SK-N-SH (cell line): Measurements from ENCODE around the gene CHST13. TPM values are rescaled to one million over a fixed set of nuclear protein-coding genes. Genes with fewer than 3 reads are reported as not detected.

Source experiments
- CTCF ChIA-PET: fragments of 300-600, 350-600 bp; formaldehyde crosslinking; extraction: SDS; loops from one replicate; lab custom pipeline; 2021; lab: Yijun Ruan, JAX
- POLR2A ChIA-PET: fragments of 350-600 bp; sonication (Branson Sonifier 250); formaldehyde crosslinking; extraction: SDS; loops from one replicate; lab custom pipeline; 2020; ENCODE audit warnings: antibody characterized with exemption, inconsistent platforms; lab: Yijun Ruan, JAX
- DNase-seq: peaks from one replicate; pipeline ENCODE4 v3.0.0; 2012
- H2AFZ ChIP-seq: fragments of 200-600 bp; sonication (generic); 2 replicates; pipeline ENCODE4 v1.8.1; 2016; ENCODE audit warnings: antibody characterized with exemption, mild to moderate bottlenecking, low read depth
- H3F3A ChIP-seq: fragments of 200-600 bp; sonication (generic); replicated peaks from 2 replicates; pipeline ENCODE3; 2016; ENCODE audit warnings: antibody characterized with exemption, mild to moderate bottlenecking; ENCODE audit not compliant: insufficient read depth
- H3K27ac ChIP-seq, 2 experiments: fragments of 200-500 bp in 1 of 2; fragments of 200-600 bp in 1 of 2; sonication (Bioruptor generic) in 1 of 2; sonication (generic), shearing (Covaris generic) in 1 of 2; 2 replicates each; pipeline versions ENCODE4 v1.5.1 to v1.6.1; 2014 to 2016; ENCODE audit warnings: low read depth in 2 of 2, inconsistent platforms in 1 of 2, low read length in 1 of 2, mild to moderate bottlenecking in 1 of 2, mixed read lengths in 1 of 2
- H3K27me3 ChIP-seq: fragments of 200-600 bp; sonication (generic), shearing (Covaris generic); 2 replicates; pipeline ENCODE4 v1.6.1; 2016; ENCODE audit warnings: mixed run types; ENCODE audit not compliant: insufficient read depth
- H3K36me3 ChIP-seq, 2 experiments: fragments of 200-500 bp in 1 of 2; fragments of 200-600 bp in 1 of 2; sonication (Bioruptor generic) in 1 of 2; sonication (generic) in 1 of 2; replicated peaks in 1 of 2; 2 replicates each; pipeline versions ENCODE3 to v1.5.1; 2014 to 2016; ENCODE audit warnings: low read length in 1 of 2, mild to moderate bottlenecking in 1 of 2; ENCODE audit not compliant: insufficient read depth in 2 of 2, control insufficient read depth in 1 of 2
- H3K4me1 ChIP-seq, 2 experiments: fragments of 200-500 bp in 1 of 2; fragments of 200-600 bp in 1 of 2; sonication (Bioruptor generic) in 1 of 2; sonication (generic), shearing (Covaris generic) in 1 of 2; 2 replicates each; pipeline versions ENCODE4 v1.5.1 to v1.6.1; 2014 to 2016; ENCODE audit warnings: low read depth in 1 of 2, low read length in 1 of 2, mixed run types in 1 of 2; ENCODE audit not compliant: insufficient read depth in 2 of 2, control insufficient read depth in 1 of 2
- H3K4me2 ChIP-seq: fragments of 200-600 bp; sonication (generic), shearing (Covaris generic); 2 replicates; pipeline ENCODE4 v1.6.1; 2017; ENCODE audit warnings: mixed run types
- H3K4me3 ChIP-seq, 2 experiments: fragments of 200-500 bp in 1 of 2; fragments of 200-600 bp in 1 of 2; sonication (Bioruptor generic) in 1 of 2; sonication (generic), shearing (Covaris generic) in 1 of 2; 2 replicates each; pipeline versions ENCODE4 v1.5.1 to v1.8.1; 2014 to 2016; ENCODE audit warnings: low read depth in 2 of 2, inconsistent platforms in 1 of 2, low read length in 1 of 2, mild to moderate bottlenecking in 1 of 2, mixed read lengths in 1 of 2, moderate library complexity in 1 of 2
- H3K79me2 ChIP-seq: fragments of 200-600 bp; sonication (generic); 2 replicates; pipeline ENCODE4 v1.8.1; 2017; ENCODE audit warnings: mild to moderate bottlenecking; ENCODE audit not compliant: insufficient read depth
- H3K9ac ChIP-seq: fragments of 200-600 bp; sonication (generic); 2 replicates; pipeline ENCODE4 v1.6.1; 2017; ENCODE audit warnings: mixed run types
- H3K9me2 ChIP-seq: fragments of 200-600 bp; sonication (generic); 2 replicates; pipeline ENCODE4 v1.6.1; 2017; ENCODE audit warnings: mixed run types
- H3K9me3 ChIP-seq: fragments of 200-600 bp; sonication (generic); 2 replicates; pipeline ENCODE4 v1.6.1; 2017; ENCODE audit warnings: mixed run types, mild to moderate bottlenecking, moderate library complexity
- H4K20me1 ChIP-seq: fragments of 200-600 bp; sonication (generic); 2 replicates; pipeline ENCODE4 v1.6.1; 2017; ENCODE audit warnings: mild to moderate bottlenecking, mixed run types; ENCODE audit not compliant: insufficient read depth
- CHD2 ChIP-seq: fragments of 150-350 bp; IDR thresholded peaks from 2 replicates; pipeline ENCODE4 v1.6.1; 2018; ENCODE audit warnings: low read length; ENCODE audit not compliant: partially characterized antibody
- FOXJ3 ChIP-seq: sonication (generic); formaldehyde crosslinking; IDR thresholded peaks from 2 replicates; pipeline ENCODE4 v1.5.1; 2020; ENCODE audit warnings: mild to moderate bottlenecking, missing genetic modification reagents
- GABPA ChIP-seq: IDR thresholded peaks from 2 replicates; pipeline ENCODE4 v1.4.0; 2012; ENCODE audit warnings: low read depth, mild to moderate bottlenecking
- JUND ChIP-seq: IDR thresholded peaks from 2 replicates; pipeline ENCODE4 v1.4.0; 2012
- MEF2A ChIP-seq: IDR thresholded peaks from 2 replicates; pipeline ENCODE4 v1.4.0; 2012; ENCODE audit warnings: low read depth, borderline replicate concordance
- NFIC ChIP-seq: IDR thresholded peaks from 2 replicates; pipeline ENCODE4 v1.4.0; 2012; ENCODE audit warnings: borderline replicate concordance
- SIN3A ChIP-seq: IDR thresholded peaks from 2 replicates; pipeline ENCODE4 v1.6.1; 2012; ENCODE audit warnings: low read depth, mild to moderate bottlenecking, low read length, moderate library complexity, borderline replicate concordance
- SMC3 ChIP-seq: IDR thresholded peaks from 2 replicates; pipeline ENCODE4 v1.6.1; 2012; ENCODE audit warnings: low read depth, low read length, improper control_type of control experiment
- TCF12 ChIP-seq: IDR thresholded peaks from 2 replicates; pipeline ENCODE4 v1.4.0; 2012
- TEAD4 ChIP-seq: IDR thresholded peaks from 2 replicates; pipeline ENCODE4 v1.4.0; 2012; ENCODE audit warnings: mild to moderate bottlenecking, borderline replicate concordance; ENCODE audit not compliant: insufficient read depth
- WGBS: methylation state at CpG from one replicate; pipeline ENCODE4 v1.1.6; 2017; ENCODE audit warnings: low lambda C conversion rate; 5-methylcytosine and 5-hydroxymethylcytosine counted together
- polyA plus RNA-seq, 3 experiments: library from polyadenylated mRNA; depleted of rRNA; stranded (reverse); fragments of >200 nt; gene quantifications; 2 replicates each; pipeline ENCODE4 v1.2.3, GENCODE V29; 2012
- TF ChIP-seq, protein P1 (sequence below): IDR thresholded peaks from 2 replicates; pipeline ENCODE4 v1.6.1; 2012; ENCODE audit warnings: mild to moderate bottlenecking, low read depth, low read length, moderate library complexity
- TF ChIP-seq, protein P2 (sequence below): IDR thresholded peaks from 2 replicates; pipeline ENCODE4 v1.4.0; 2012; ENCODE audit warnings: low read depth
- TF ChIP-seq, protein P3 (sequence below): IDR thresholded peaks from 2 replicates; pipeline ENCODE4 v1.4.0; 2012; ENCODE audit warnings: low read depth, borderline replicate concordance
- TF ChIP-seq, protein P4 (sequence below): fragments of 150-350 bp; IDR thresholded peaks from 2 replicates; pipeline ENCODE4 v1.6.1; 2016; ENCODE audit warnings: mild to moderate bottlenecking, low read depth, low read length

The CHST13 gene
- polyA plus RNA-seq, 1 of the 3 experiments (the other 2 are of a cell fraction), result 0.41 TPM

DNA sequence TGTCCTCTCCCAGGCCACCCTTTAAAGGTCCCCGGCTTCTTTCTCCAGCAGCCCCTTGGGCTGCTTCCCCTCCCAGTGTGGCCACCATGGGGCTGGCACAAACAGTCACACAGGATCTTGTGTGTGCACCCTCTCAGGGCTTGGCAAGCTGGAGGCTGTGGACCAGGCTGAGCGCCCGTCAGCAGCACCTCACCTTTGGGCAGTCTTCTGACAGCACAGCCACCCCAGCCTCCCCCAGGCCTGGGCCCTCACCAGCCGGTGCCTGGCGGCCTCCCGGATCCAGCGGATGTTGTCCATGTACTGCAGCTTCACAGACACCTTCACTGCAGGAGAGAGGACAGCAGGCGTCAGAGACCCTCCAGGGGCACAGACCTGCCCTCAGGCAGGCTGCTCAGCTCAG lies 28.2 kb upstream of the CHST13 start:
- Histone ChIP-seq H3K4me2 (no peak overlapping the region), H3F3A (no peaks in the 10 kb centered on the region)
- 73% methylated on average over 5 of the region's 8 CpGs for WGBS

More for the DNA sequence above, 28.2 kb upstream of the CHST13 start:
- Histone ChIP-seq H3K9ac (no peak overlapping the region), H3K4me1 (no peaks in the 10 kb centered on the region; a peak in 1 of 4 replicates), H3K27me3 (no peaks in the 10 kb centered on the region), H3K36me3 (no peaks in the 10 kb centered on the region), H3K79me2 (no peaks in the 10 kb centered on the region), H2AFZ (no peak overlapping the region), H3K4me3 (no peak overlapping the region), H3K27ac (no peak overlapping the region), H4K20me1 (no peaks in the 10 kb centered on the region), H3K9me2 (no peaks in the 10 kb centered on the region), H3K9me3 (no peaks in the 10 kb centered on the region)
- CTCF ChIA-PET, result interaction anchor here (0.6 kb wide), 1 partner anchor 536 kb away, joined by 3 read pairs; no protein-coding TSS in a partner anchor
- POLR2A ChIA-PET, result no interaction called here
- no peak for DNase-seq
- TF ChIP-seq MEF2A, result no peak
- TF ChIP-seq SMC3, result no peak
- TF ChIP-seq GABPA, result no peak
- TF ChIP-seq, protein P1, sequence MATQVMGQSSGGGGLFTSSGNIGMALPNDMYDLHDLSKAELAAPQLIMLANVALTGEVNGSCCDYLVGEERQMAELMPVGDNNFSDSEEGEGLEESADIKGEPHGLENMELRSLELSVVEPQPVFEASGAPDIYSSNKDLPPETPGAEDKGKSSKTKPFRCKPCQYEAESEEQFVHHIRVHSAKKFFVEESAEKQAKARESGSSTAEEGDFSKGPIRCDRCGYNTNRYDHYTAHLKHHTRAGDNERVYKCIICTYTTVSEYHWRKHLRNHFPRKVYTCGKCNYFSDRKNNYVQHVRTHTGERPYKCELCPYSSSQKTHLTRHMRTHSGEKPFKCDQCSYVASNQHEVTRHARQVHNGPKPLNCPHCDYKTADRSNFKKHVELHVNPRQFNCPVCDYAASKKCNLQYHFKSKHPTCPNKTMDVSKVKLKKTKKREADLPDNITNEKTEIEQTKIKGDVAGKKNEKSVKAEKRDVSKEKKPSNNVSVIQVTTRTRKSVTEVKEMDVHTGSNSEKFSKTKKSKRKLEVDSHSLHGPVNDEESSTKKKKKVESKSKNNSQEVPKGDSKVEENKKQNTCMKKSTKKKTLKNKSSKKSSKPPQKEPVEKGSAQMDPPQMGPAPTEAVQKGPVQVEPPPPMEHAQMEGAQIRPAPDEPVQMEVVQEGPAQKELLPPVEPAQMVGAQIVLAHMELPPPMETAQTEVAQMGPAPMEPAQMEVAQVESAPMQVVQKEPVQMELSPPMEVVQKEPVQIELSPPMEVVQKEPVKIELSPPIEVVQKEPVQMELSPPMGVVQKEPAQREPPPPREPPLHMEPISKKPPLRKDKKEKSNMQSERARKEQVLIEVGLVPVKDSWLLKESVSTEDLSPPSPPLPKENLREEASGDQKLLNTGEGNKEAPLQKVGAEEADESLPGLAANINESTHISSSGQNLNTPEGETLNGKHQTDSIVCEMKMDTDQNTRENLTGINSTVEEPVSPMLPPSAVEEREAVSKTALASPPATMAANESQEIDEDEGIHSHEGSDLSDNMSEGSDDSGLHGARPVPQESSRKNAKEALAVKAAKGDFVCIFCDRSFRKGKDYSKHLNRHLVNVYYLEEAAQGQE, result no peak
- no peak for TF ChIP-seq NFIC
- no peak for TF ChIP-seq JUND
- TF ChIP-seq, protein P2, sequence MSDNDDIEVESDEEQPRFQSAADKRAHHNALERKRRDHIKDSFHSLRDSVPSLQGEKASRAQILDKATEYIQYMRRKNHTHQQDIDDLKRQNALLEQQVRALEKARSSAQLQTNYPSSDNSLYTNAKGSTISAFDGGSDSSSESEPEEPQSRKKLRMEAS, result no peak
- TF ChIP-seq, protein P3, sequence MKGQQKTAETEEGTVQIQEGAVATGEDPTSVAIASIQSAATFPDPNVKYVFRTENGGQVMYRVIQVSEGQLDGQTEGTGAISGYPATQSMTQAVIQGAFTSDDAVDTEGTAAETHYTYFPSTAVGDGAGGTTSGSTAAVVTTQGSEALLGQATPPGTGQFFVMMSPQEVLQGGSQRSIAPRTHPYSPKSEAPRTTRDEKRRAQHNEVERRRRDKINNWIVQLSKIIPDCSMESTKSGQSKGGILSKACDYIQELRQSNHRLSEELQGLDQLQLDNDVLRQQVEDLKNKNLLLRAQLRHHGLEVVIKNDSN, result no peak
- no peak for TF ChIP-seq SIN3A
- no peak for TF ChIP-seq CHD2
- no peak for TF ChIP-seq TEAD4
- TF ChIP-seq, protein P4, sequence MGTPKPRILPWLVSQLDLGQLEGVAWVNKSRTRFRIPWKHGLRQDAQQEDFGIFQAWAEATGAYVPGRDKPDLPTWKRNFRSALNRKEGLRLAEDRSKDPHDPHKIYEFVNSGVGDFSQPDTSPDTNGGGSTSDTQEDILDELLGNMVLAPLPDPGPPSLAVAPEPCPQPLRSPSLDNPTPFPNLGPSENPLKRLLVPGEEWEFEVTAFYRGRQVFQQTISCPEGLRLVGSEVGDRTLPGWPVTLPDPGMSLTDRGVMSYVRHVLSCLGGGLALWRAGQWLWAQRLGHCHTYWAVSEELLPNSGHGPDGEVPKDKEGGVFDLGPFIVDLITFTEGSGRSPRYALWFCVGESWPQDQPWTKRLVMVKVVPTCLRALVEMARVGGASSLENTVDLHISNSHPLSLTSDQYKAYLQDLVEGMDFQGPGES, result no peak
- no peak for TF ChIP-seq TCF12
- no peak for TF ChIP-seq FOXJ3 (CRISPR knock-in tag)
